Measurements from ENCODE around the gene ZNF302.
"Not testable (repeated sequence)": the region's sequence is repeated elsewhere in the genome, so short reads cannot be mapped to it uniquely, and the experiment has no call there.

The ZNF302 gene

GRCh38 chr19:34676697-34677385 lies 637 bp upstream of the ZNF302 start, which contains the start of gene SCGB2B2:
Gene SCGB2B2 (minus strand): TSS chr19:34677159. CDS start chr19:34594563, 82,596 bp downstream.
- peak within 1 kb of the TSS; percentile 74 for H3K9ac ChIP-seq (ENCODE audit: low read length)
- H3K4me1 ChIP-seq (ENCODE audit: control insufficient read depth, insufficient read depth, low read length) = peaks cover 5% of the 10 kb centered on the region
- H3K4me3 ChIP-seq (ENCODE audit: low read length) = peak within 1 kb of the TSS; percentile 68
- peak within 1 kb of the TSS; percentile 98 for H3K27ac ChIP-seq (ENCODE audit: low read depth, low read length)
- H3K36me3 ChIP-seq (ENCODE audit: control insufficient read depth, insufficient read depth, low read length) = peaks cover 13% of the 10 kb centered on the region
- H3K27me3 ChIP-seq (ENCODE audit: control insufficient read depth, insufficient read depth, low read length) = no peaks in the 10 kb centered on the region

GRCh38 chr19:34678085-34678412 lies 571 bp downstream of the ZNF302 start:
- Histone ChIP-seq H3K9ac (ENCODE audit: low read length) (peak overlapping the region; percentile 74), H3K36me3 (ENCODE audit: control insufficient read depth, insufficient read depth, low read length) (peaks cover 19% of the 10 kb centered on the region), H3K4me3 (ENCODE audit: low read length) (peak overlapping the region; percentile 68), H3K27ac (ENCODE audit: low read depth, low read length) (peak overlapping the region; percentile 98), H3K27me3 (ENCODE audit: control insufficient read depth, insufficient read depth, low read length) (no peaks in the 10 kb centered on the region), H3K4me1 (ENCODE audit: control insufficient read depth, insufficient read depth, low read length) (peaks cover 5% of the 10 kb centered on the region)

- H3K4me3 ChIP-seq (ENCODE audit: low read length) = peak overlapping the region; percentile 68
- no peak overlapping the region for H3K9ac ChIP-seq (ENCODE audit: low read length)
These were observed 943 bp downstream of the ZNF302 start for GRCh38 chr19:34678421-34678820.

GRCh38 chr19:34681478-34681877 lies 4.0 kb downstream of the ZNF302 start:
- no peak overlapping the region for H3K9ac ChIP-seq (ENCODE audit: low read length)
- H3K36me3 ChIP-seq (ENCODE audit: control insufficient read depth, insufficient read depth, low read length) = peaks cover 30% of the 10 kb centered on the region
- no peaks in the 10 kb centered on the region for H3K27me3 ChIP-seq (ENCODE audit: control insufficient read depth, insufficient read depth, low read length)
- no peak overlapping the region for H3K27ac ChIP-seq (ENCODE audit: low read depth, low read length)
- peaks cover 5% of the 10 kb centered on the region for H3K4me1 ChIP-seq (ENCODE audit: control insufficient read depth, insufficient read depth, low read length)
- H3K4me3 ChIP-seq (ENCODE audit: low read length) = no peak overlapping the region

More at GRCh38 chr19:34678421-34678820, 943 bp downstream of the ZNF302 start:
- Histone ChIP-seq H3K27me3 (ENCODE audit: control insufficient read depth, insufficient read depth, low read length) (no peaks in the 10 kb centered on the region), H3K36me3 (ENCODE audit: control insufficient read depth, insufficient read depth, low read length) (peaks cover 20% of the 10 kb centered on the region), H3K27ac (ENCODE audit: low read depth, low read length) (peak overlapping the region; percentile 98), H3K4me1 (ENCODE audit: control insufficient read depth, insufficient read depth, low read length) (peaks cover 5% of the 10 kb centered on the region)

- not testable (repeated sequence) for H3K9ac ChIP-seq (ENCODE audit: low read length); H3K27me3 ChIP-seq (ENCODE audit: control insufficient read depth, insufficient read depth, low read length); H3K4me3 ChIP-seq (ENCODE audit: low read length); H3K4me1 ChIP-seq (ENCODE audit: control insufficient read depth, insufficient read depth, low read length); H3K27ac ChIP-seq (ENCODE audit: low read depth, low read length)
- H3K36me3 ChIP-seq (ENCODE audit: control insufficient read depth, insufficient read depth, low read length) = peaks cover 21% of the 10 kb centered on the region
These were observed 7.8 kb downstream of the ZNF302 start for GRCh38 chr19:34685266-34685665.

- H3K4me1 ChIP-seq (ENCODE audit: control insufficient read depth, insufficient read depth, low read length) = no peaks in the 10 kb centered on the region
- no peak overlapping the region for H3K4me3 ChIP-seq (ENCODE audit: low read length)
- H3K27me3 ChIP-seq (ENCODE audit: control insufficient read depth, insufficient read depth, low read length) = no peaks in the 10 kb centered on the region
- H3K9ac ChIP-seq (ENCODE audit: low read length) = no peak overlapping the region
- H3K36me3 ChIP-seq (ENCODE audit: control insufficient read depth, insufficient read depth, low read length) = peaks cover 20% of the 10 kb centered on the region
- H3K27ac ChIP-seq (ENCODE audit: low read depth, low read length) = no peak overlapping the region
These were observed 9.0 kb downstream of the ZNF302 start for GRCh38 chr19:34686455-34686854.

GRCh38 chr19:34687348-34687747 lies 9.9 kb downstream of the ZNF302 start:
- H3K36me3 ChIP-seq (ENCODE audit: control insufficient read depth, insufficient read depth, low read length) = peaks cover 14% of the 10 kb centered on the region
- no peak overlapping the region for H3K4me3 ChIP-seq (ENCODE audit: low read length)
- H3K27ac ChIP-seq (ENCODE audit: low read depth, low read length) = no peak overlapping the region
- no peak overlapping the region for H3K9ac ChIP-seq (ENCODE audit: low read length)
- no peaks in the 10 kb centered on the region for H3K4me1 ChIP-seq (ENCODE audit: control insufficient read depth, insufficient read depth, low read length)
- no peaks in the 10 kb centered on the region for H3K27me3 ChIP-seq (ENCODE audit: control insufficient read depth, insufficient read depth, low read length)

- Histone ChIP-seq H3K4me3 (ENCODE audit: low read length) (no peak overlapping the region), H3K27me3 (ENCODE audit: control insufficient read depth, insufficient read depth, low read length) (no peaks in the 10 kb centered on the region), H3K9ac (ENCODE audit: low read length) (no peak overlapping the region), H3K4me1 (ENCODE audit: control insufficient read depth, insufficient read depth, low read length) (no peaks in the 10 kb centered on the region), H3K36me3 (ENCODE audit: control insufficient read depth, insufficient read depth, low read length) (peaks cover 10% of the 10 kb centered on the region), H3K27ac (ENCODE audit: low read depth, low read length) (no peak overlapping the region)
These were observed 11.1 kb downstream of the ZNF302 start for GRCh38 chr19:34688592-34688991.

- no peaks in the 10 kb centered on the region for H3K36me3 ChIP-seq (ENCODE audit: control insufficient read depth, insufficient read depth, low read length)
- no peak overlapping the region for H3K4me3 ChIP-seq (ENCODE audit: low read length)
- no peaks in the 10 kb centered on the region for H3K27me3 ChIP-seq (ENCODE audit: control insufficient read depth, insufficient read depth, low read length)
- no peak overlapping the region for H3K9ac ChIP-seq (ENCODE audit: low read length)
- no peaks in the 10 kb centered on the region for H3K4me1 ChIP-seq (ENCODE audit: control insufficient read depth, insufficient read depth, low read length)
- H3K27ac ChIP-seq (ENCODE audit: low read depth, low read length) = no peak overlapping the region
These were observed 12.9 kb downstream of the ZNF302 start for GRCh38 chr19:34690372-34690771.

- Histone ChIP-seq H3K36me3 (ENCODE audit: control insufficient read depth, insufficient read depth, low read length) (no peaks in the 10 kb centered on the region), H3K27ac (ENCODE audit: low read depth, low read length) (no peak overlapping the region), H3K4me1 (ENCODE audit: control insufficient read depth, insufficient read depth, low read length) (no peaks in the 10 kb centered on the region), H3K4me3 (ENCODE audit: low read length) (no peak overlapping the region), H3K27me3 (ENCODE audit: control insufficient read depth, insufficient read depth, low read length) (no peaks in the 10 kb centered on the region), H3K9ac (ENCODE audit: low read length) (no peak overlapping the region)
These were observed 15.1 kb downstream of the ZNF302 start for GRCh38 chr19:34692549-34692948.

- no peak overlapping the region for H3K27ac ChIP-seq (ENCODE audit: low read depth, low read length)
- H3K9ac ChIP-seq (ENCODE audit: low read length) = no peak overlapping the region
- H3K36me3 ChIP-seq (ENCODE audit: control insufficient read depth, insufficient read depth, low read length) = no peaks in the 10 kb centered on the region
- H3K4me1 ChIP-seq (ENCODE audit: control insufficient read depth, insufficient read depth, low read length) = no peaks in the 10 kb centered on the region
- no peaks in the 10 kb centered on the region for H3K27me3 ChIP-seq (ENCODE audit: control insufficient read depth, insufficient read depth, low read length)
- H3K4me3 ChIP-seq (ENCODE audit: low read length) = no peak overlapping the region
These were observed 30.2 kb downstream of the ZNF302 start for GRCh38 chr19:34707661-34708060.

GRCh38 chr19:34711890-34712289 lies 34.4 kb downstream of the ZNF302 start:
- no peaks in the 10 kb centered on the region for H3K36me3 ChIP-seq (ENCODE audit: control insufficient read depth, insufficient read depth, low read length)
- no peak overlapping the region for H3K4me3 ChIP-seq (ENCODE audit: low read length)

More at GRCh38 chr19:34711890-34712289, 34.4 kb downstream of the ZNF302 start:
- H3K27ac ChIP-seq (ENCODE audit: low read depth, low read length) = no peak overlapping the region
- no peaks in the 10 kb centered on the region for H3K27me3 ChIP-seq (ENCODE audit: control insufficient read depth, insufficient read depth, low read length)
- H3K9ac ChIP-seq (ENCODE audit: low read length) = no peak overlapping the region
- no peaks in the 10 kb centered on the region for H3K4me1 ChIP-seq (ENCODE audit: control insufficient read depth, insufficient read depth, low read length)
